MCF 10A (cell line): ENCODE data around the gene TAPBPL. TPM values are rescaled to one million over a fixed set of nuclear protein-coding genes. Genes with fewer than 3 reads are reported as not detected.

Experiments used
- BruUV-seq: library from RNA; stranded (reverse); fragments of 400-500 nt; replicated peaks from 2 replicates; lab custom pipeline; 2021; lab: Mats Ljungman, UMichigan
- CTCF ChIA-PET: fragments of 300-600 bp; sonication (Branson Sonifier 250); formaldehyde crosslinking; extraction: SDS; loops from one replicate; lab custom pipeline; 2021; ENCODE audit warnings: antibody characterized with exemption, inconsistent platforms; lab: Yijun Ruan, JAX
- POLR2A ChIA-PET: fragments of 300-600, 350-650 bp; sonication (Branson Sonifier 250); formaldehyde crosslinking; extraction: SDS; loops from one replicate; lab custom pipeline; 2020; ENCODE audit warnings: antibody characterized with exemption, inconsistent platforms; lab: Yijun Ruan, JAX
- DNase-seq: peaks from one replicate; pipeline ENCODE4 v3.0.0-alpha.2; 2018; ENCODE audit not compliant: unreplicated experiment
- H3K27ac Mint-ChIP-seq: one replicate; pipeline ENCODE4 v1.8.0; 2022; ENCODE audit warnings: mild to moderate bottlenecking, low read depth, mixed read lengths; ENCODE audit not compliant: unreplicated experiment
- H3K27me3 Mint-ChIP-seq: one replicate; pipeline ENCODE4 v1.8.0; 2022; ENCODE audit warnings: mixed read lengths; ENCODE audit not compliant: insufficient read depth, unreplicated experiment
- H3K36me3 Mint-ChIP-seq: one replicate; pipeline ENCODE4 v1.8.0; 2022; ENCODE audit warnings: mild to moderate bottlenecking, moderate library complexity, mixed read lengths; ENCODE audit not compliant: insufficient read depth, unreplicated experiment
- H3K4me1 Mint-ChIP-seq: one replicate; pipeline ENCODE4 v1.8.0; 2022; ENCODE audit warnings: mixed read lengths; ENCODE audit not compliant: insufficient read depth, unreplicated experiment
- H3K4me3 Mint-ChIP-seq: one replicate; pipeline ENCODE4 v1.8.0; 2022; ENCODE audit warnings: mild to moderate bottlenecking, moderate library complexity, mixed read lengths; ENCODE audit not compliant: unreplicated experiment
- H3K9me3 Mint-ChIP-seq: one replicate; pipeline ENCODE4 v1.8.0; 2022; ENCODE audit warnings: mixed read lengths; ENCODE audit not compliant: unreplicated experiment
- CTCF ChIP-seq: fragments of 200-600 bp; IDR thresholded peaks from one replicate; pipeline ENCODE4 v1.8.0; 2022; ENCODE audit warnings: antibody characterized with exemption, mild to moderate bottlenecking; ENCODE audit not compliant: unreplicated experiment
- intact Hi-C: fragments of 100-400 bp; cut with micrococcal nuclease; formaldehyde crosslinking; loops from 2 replicates; pipeline ENCODE4 v1.14.1; 2022
- total RNA-seq: library from RNA; stranded (reverse); gene quantifications from 2 replicates; pipeline ENCODE4 v1.2.3, GENCODE V29; 2022

Gene TAPBPL
- total RNA-seq, 1 experiment from 2014 or later = 8.1 TPM

DNA sequence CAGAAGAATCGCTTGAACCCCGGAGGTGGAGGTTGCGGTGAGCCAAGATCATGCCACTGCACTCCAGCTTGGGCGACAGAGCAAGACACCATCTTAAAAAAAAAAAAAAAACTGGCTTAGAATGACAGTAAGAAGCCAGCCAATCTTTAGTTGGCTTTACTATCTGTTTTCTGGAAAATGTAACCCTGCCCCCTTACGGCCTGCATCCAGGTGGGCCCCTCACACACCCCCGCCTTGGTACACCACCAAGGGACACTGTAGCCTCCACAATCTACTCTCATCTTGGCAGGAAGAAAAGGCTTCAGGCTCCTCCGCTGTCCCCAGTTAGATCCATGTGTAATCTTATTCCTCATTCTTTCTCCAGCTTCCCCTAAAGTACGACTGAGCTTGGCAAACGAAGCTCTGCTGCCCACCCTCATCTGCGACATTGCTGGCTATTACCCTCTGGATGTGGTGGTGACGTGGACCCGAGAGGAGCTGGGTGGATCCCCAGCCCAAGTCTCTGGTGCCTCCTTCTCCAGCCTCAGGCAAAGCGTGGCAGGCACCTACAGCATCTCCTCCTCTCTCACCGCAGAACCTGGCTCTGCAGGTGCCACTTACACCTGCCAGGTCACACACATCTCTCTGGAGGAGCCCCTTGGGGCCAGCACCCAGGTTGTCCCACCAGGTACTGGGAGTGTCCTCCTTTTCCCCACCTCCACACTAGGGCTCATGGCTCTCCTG lies 6.6 kb downstream of the TAPBPL start:
- intact Hi-C loops = no loop called here
- no TSS peak for BruUV-seq
- no peak overlapping the region for H3K27ac Mint-ChIP-seq
- H3K9me3 Mint-ChIP-seq = no peaks in the 10 kb centered on the region
- no peak for DNase-seq
- no peak for TF ChIP-seq CTCF
- H3K27me3 Mint-ChIP-seq = no peaks in the 10 kb centered on the region
- peaks cover 2% of the 10 kb centered on the region for H3K4me1 Mint-ChIP-seq
- peaks cover 59% of the 10 kb centered on the region for H3K36me3 Mint-ChIP-seq
- ChIA-PET CTCF (interaction anchor here (1.1 to 1.3 kb wide), 2 partner anchors 17 to 34 kb away, joined by 4 to 5 read pairs; no protein-coding TSS in a partner anchor), POLR2A (interaction anchor here (0.6 to 1.6 kb wide), 2 partner anchors 12 to 266 kb away, joined by 3 to 7 read pairs; partner anchors contain the start of gene VAMP1)
- no peak overlapping the region for H3K4me3 Mint-ChIP-seq

GRCh38 chr12:6459004-6459337 lies 7.1 kb downstream of the TAPBPL start:
- H3K4me1 Mint-ChIP-seq = no peaks in the 10 kb centered on the region
- intact Hi-C loops = no loop called here
- H3K27me3 Mint-ChIP-seq = no peaks in the 10 kb centered on the region
- CTCF ChIA-PET = interaction anchor here (0.7 to 1.3 kb wide), 3 partner anchors 18 to 366 kb away, joined by 3 to 5 read pairs (median 4); no protein-coding TSS in a partner anchor
- H3K36me3 Mint-ChIP-seq = peaks cover 56% of the 10 kb centered on the region
- H3K9me3 Mint-ChIP-seq = no peaks in the 10 kb centered on the region
- DNase-seq = no peak
- no peak overlapping the region for H3K27ac Mint-ChIP-seq
- POLR2A ChIA-PET = interaction anchor here (1.6 kb wide), 1 partner anchor 11 kb away, joined by 7 read pairs; the partner anchor contains the start of gene VAMP1
- H3K4me3 Mint-ChIP-seq = no peak overlapping the region
- TF ChIP-seq CTCF = no peak
- no TSS peak for BruUV-seq

- TF ChIP-seq CTCF = no peak
- H3K4me1 Mint-ChIP-seq = no peaks in the 10 kb centered on the region
- no peak for DNase-seq
- H3K27ac Mint-ChIP-seq = no peak overlapping the region
- H3K36me3 Mint-ChIP-seq = peaks cover 50% of the 10 kb centered on the region
- no peaks in the 10 kb centered on the region for H3K9me3 Mint-ChIP-seq
- CTCF ChIA-PET = interaction anchor here (0.6 to 1.4 kb wide), 6 partner anchors 36 to 397 kb away, joined by 3 to 4 read pairs (median 3); no protein-coding TSS in a partner anchor
- intact Hi-C loops = loop anchor here (10.0 kb wide), 1 partner anchor 396 kb away; no protein-coding TSS in a partner anchor
- H3K27me3 Mint-ChIP-seq = no peaks in the 10 kb centered on the region
- POLR2A ChIA-PET = interaction anchor here (1.0 to 3.8 kb wide), 2 partner anchors 9 to 74 kb away, joined by 4 to 26 read pairs; partner anchors contain the start of genes GAPDH and TAPBPL
- no peak overlapping the region for H3K4me3 Mint-ChIP-seq
- BruUV-seq = no TSS peak
These were observed 9.0 kb downstream of the TAPBPL start for GRCh38 chr12:6460751-6461371.
